Measurements from ENCODE around the gene FLRT2.

The FLRT2 gene

GRCh38 chr14:85531141-85531586, 1.2 kb downstream of the FLRT2 start:
- DNase-seq = no peak

- DNase-seq = no peak
Observed at GRCh38 chr14:85531587-85532373, 1.8 kb downstream of the FLRT2 start.

GRCh38 chr14:85532374-85533022, 2.6 kb downstream of the FLRT2 start:
- DNase-seq = no peak

- DNase-seq = no peak
Observed at GRCh38 chr14:85533023-85533860, 3.3 kb downstream of the FLRT2 start.

- no peak for DNase-seq
Observed at GRCh38 chr14:85533861-85534291, 3.9 kb downstream of the FLRT2 start.

GRCh38 chr14:85534458-85535293, 4.7 kb downstream of the FLRT2 start:
- DNase-seq = no peak

- no peak for DNase-seq
Observed at GRCh38 chr14:85535321-85535720, 5.4 kb downstream of the FLRT2 start.

- DNase-seq = no peak
Observed at GRCh38 chr14:85535991-85536832, 6.3 kb downstream of the FLRT2 start.

GRCh38 chr14:85536833-85537190, 6.9 kb downstream of the FLRT2 start:
- no peak for DNase-seq

GRCh38 chr14:85537526-85537925, 7.6 kb downstream of the FLRT2 start:
- no peak for DNase-seq

GRCh38 chr14:85538636-85539035, 8.7 kb downstream of the FLRT2 start:
- no peak for DNase-seq

GRCh38 chr14:85539510-85539909, 9.6 kb downstream of the FLRT2 start:
- no peak for DNase-seq

- no peak for DNase-seq
Observed at GRCh38 chr14:85542623-85543022, 12.7 kb downstream of the FLRT2 start.

- DNase-seq = no peak
Observed at GRCh38 chr14:85545738-85546137, 15.8 kb downstream of the FLRT2 start.

GRCh38 chr14:85546390-85546789, 16.4 kb downstream of the FLRT2 start:
- DNase-seq = no peak

- DNase-seq = no peak
Observed at GRCh38 chr14:85549697-85550096, 19.8 kb downstream of the FLRT2 start.

- no peak for DNase-seq
Observed at GRCh38 chr14:85554106-85554505, 24.2 kb downstream of the FLRT2 start.

- DNase-seq = no peak
Observed at GRCh38 chr14:85556267-85556666, 26.3 kb downstream of the FLRT2 start.

GRCh38 chr14:85558505-85558904, 28.6 kb downstream of the FLRT2 start:
- DNase-seq = no peak

- DNase-seq = no peak
Observed at GRCh38 chr14:85562630-85563029, 32.7 kb downstream of the FLRT2 start.

- no peak for DNase-seq
Observed at GRCh38 chr14:85564841-85565527, 35.0 kb downstream of the FLRT2 start.
